HG03280 (cell line): ENCODE data around the gene FAM3B.

Source experiments
- ATAC-seq: cut with Tn5 transposase; IDR thresholded peaks from one replicate; pipeline ENCODE4 v1.9.1; 2021; ENCODE audit warnings: mild to moderate bottlenecking, moderate library complexity; ENCODE audit not compliant: unreplicated experiment

FAM3B gene

DNA sequence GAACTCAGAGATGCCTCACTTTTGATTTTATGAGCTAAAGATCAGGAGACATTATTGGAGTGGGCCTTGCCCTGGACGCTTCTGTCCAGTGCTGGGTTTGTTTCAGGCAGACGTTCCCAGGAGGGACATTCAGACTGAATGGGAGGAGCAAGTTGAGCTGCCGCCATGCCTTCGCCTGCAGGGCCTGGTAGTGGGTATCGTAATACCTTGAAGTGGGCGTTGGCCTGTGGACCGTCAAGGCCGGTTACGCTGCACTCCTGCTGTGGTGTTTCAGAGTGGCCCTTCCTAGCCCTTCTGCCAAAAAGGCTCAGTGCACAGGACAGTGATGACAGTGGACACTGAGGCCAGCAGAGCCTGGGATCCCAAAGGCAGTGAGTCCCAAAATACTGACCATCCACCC lies 1.6 kb downstream of the FAM3B start:
- ATAC-seq = no peak

- no peak for ATAC-seq
Measured at GRCh38 chr21:41319273-41319672, 2.7 kb downstream of the FAM3B start.

DNA sequence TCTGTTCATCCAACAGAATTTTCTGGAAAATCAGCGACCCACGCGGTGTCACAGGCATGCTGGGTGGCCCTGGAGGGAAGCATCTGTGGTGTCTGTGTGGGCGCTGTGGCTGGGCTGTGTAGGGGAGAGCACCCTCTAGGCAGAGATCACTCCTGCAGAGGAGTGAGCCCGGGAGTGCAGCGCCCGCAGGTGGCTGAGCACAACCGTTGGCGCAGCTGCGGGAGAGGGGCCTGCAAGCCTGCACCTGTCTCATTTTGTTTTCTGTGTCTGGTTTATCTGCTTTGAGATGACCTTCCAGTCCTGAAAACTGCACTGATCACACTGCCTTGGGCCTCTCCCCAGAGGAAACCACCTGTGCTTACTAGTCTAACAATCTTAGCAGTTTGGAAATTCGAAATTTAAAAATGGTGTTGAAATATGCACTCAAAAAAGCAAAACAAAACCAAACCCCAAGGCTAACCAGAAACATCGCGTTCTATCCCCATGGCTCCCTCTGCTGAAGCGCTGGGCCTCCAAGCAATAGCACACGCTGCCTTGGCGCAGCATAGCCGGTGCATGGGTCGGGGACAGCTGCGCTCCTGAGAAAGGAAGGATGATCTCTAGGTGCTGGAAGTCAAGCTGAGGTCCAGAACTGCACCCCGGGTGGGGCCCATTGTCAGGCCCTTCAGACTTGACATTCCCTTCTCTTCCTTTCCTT lies 4.8 kb downstream of the FAM3B start:
- no peak for ATAC-seq

GRCh38 chr21:41321908-41322495 lies 5.4 kb downstream of the FAM3B start:
- no peak for ATAC-seq

DNA sequence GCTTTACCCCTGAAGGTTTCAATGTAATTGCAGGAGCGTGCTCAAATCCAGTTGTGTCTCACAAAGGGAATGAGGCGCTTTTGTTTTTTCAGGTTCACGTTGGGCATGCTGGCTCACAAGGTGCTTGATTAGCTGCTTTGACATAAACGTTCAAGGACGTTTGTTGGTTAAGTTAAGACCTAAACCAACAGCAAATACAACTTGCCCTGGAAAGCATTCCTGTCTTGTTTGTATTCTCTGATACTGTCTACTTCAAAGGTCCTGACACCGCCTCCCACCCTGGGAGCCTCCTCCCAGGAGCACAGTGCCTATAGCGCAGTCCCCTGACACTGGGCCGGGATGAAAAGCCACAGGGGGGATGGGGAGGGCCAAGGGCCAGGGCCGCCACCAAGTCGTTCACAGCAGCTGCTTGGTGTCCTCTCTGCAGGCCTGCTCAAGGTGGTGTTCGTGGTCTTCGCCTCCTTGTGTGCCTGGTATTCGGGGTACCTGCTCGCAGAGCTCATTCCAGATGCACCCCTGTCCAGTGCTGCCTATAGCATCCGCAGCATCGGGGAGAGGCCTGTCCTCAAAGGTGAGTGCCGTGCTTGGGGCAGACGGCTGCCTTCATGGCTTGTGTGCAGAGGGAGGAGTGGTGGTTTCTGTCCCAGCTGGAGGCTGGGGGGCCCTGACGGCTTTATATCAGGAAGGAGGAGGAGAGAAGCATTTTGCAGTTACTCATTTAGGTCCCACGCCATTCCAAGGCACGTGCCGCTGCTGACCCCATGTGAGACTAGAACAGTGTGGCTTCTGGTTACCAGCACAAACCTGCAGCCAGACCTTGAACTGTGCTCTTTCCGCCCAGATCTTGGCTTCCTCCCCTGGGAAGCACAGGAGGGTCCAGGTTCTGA lies 6.1 kb downstream of the FAM3B start:
- ATAC-seq = no peak

DNA sequence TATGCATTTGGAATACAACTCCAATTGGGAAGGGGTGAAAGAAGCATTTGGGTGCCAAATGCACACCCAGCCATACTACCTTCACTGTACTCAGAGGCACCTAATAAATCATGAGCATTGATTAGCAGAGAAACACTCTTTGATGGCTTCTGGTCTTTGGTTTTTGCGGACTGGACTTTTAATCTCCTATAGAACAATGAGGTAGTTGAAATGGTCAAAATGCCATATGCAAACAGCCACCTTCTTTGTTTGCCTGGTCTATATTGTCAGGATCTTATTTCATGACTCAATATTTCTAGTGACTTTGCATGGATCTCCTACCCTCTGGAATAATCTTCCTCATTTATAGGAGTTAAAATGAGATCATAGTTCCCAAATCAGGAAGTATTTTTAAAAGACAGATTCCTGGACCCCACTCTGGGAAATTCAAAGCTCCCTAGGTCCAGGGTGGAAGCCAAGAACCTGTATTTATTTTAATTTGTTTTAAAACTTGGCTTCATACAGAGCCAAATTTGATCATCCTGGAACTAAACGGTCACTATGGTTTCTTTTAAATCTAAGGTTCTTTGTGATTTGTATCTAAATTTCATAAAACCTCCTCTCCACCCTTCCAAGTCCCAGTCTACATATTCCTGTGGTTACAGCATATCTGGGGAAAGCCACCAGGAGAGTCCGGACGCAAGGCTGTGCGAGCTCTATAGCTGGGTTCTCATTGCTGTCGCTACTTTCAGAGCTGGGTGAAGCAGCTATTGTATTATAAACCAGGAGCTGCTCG lies 8.7 kb downstream of the FAM3B start:
- no peak for ATAC-seq

- ATAC-seq = no peak
Measured at GRCh38 chr21:41326414-41327080, 9.9 kb downstream of the FAM3B start.

DNA sequence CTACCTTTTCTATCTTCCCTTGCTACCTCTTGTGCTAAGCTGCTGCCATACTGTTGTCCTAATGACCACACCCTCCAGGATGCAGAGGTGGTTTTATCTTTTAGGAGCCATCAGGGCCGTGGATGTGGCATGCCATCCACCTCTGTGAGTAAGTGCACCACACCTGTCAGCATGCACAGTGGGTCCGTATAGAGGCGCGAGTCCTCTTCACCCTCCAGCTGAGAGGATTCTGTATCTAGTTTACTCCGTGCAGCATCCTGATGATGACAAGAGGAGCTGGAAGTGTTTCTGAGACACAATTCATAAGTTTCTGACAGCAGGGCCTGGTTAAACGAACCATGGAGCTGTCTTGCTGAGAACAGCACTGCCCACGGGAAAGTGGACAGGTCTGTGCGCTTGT lies 11.2 kb downstream of the FAM3B start:
- no peak for ATAC-seq

GRCh38 chr21:41328660-41329607 lies 12.3 kb downstream of the FAM3B start:
- no peak for ATAC-seq

DNA sequence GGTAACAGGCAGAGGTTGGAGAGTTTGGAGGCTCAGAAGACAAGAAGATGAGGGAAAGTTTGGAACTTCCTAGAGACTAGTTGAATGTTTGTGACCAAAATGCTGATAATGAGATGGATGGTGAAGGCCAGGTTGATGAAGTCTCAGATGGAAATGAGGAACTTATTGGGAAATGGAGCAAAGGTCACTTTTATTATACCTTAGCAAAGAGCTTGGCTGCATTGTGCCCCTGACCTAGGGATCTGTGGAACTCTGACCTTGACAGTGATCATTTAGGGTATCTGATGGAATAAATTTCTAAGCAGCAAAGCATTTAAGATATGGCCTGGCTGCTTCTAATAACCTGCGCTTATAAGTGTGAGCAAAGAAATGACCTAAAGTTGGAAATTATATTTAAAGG lies 17.2 kb downstream of the FAM3B start:
- ATAC-seq = no peak

GRCh38 chr21:41337515-41337914 lies 20.9 kb downstream of the FAM3B start:
- no peak for ATAC-seq

DNA sequence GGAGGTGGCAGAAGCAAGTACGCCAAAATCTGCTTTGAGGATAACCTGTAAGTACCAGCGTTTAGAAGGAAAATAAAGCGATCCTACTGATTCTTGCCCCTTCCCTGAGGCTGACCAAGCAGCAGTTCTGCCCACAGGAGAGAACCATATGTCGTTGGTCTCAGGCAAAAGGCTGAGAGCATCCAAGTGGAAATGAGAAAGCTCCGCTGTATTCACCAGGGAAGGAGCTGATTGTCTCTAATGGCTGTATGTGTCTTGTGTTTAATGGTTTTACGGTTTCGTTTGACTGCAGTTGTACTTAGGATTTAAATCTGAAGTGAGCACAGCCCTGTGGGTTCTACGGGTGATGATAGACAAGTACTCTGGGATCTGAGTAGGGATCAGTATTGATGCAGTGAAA lies 21.9 kb downstream of the FAM3B start:
- no peak for ATAC-seq

GRCh38 chr21:41342035-41342434 lies 25.4 kb downstream of the FAM3B start:
- no peak for ATAC-seq

GRCh38 chr21:41344146-41344545 lies 27.5 kb downstream of the FAM3B start:
- ATAC-seq = no peak

- ATAC-seq = no peak
Measured at GRCh38 chr21:41345356-41345755, 28.8 kb downstream of the FAM3B start.

GRCh38 chr21:41345934-41346685 lies 29.5 kb downstream of the FAM3B start:
- ATAC-seq = no peak

GRCh38 chr21:41346758-41347157 lies 30.2 kb downstream of the FAM3B start:
- ATAC-seq = no peak

DNA sequence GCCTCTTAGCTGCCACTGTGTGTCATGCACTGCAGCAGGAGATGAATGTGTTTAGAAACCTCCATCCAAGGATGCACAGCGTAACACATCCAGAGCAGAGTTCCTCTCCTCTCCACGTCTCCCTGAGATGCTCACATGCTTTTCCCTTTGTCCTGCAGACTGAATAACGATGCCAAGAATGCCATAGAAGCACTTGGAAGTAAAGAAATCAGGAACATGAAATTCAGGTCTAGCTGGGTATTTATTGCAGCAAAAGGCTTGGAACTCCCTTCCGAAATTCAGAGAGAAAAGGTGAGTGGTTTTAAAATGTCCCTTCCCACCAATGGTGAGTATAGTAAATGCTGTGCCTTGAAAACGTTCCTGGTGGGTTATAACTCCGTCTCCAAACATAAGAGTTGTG lies 31.8 kb downstream of the FAM3B start:
- ATAC-seq = no peak

DNA sequence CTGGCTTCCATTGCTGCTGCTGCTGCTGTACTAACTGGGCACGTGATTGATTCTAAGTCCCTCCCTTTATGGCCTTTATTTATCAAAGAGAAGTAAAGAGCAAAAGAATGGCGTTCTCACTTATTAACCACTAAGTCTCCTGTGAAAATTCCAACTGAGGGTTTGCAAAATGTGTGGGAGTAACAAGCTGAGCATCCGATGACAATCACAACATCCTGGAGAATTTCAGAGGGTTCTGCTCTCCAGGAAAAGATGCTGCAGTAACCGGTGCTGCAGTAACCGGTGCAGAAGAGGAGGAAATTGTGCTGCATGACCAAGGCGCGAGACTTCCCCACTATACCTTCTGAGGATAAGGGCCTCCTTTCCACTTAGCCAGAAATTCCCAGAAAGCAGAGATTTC lies 32.5 kb downstream of the FAM3B start:
- ATAC-seq = no peak
